CD4-positive, alpha-beta memory T cell (primary cell): ENCODE results near the gene PGK1. TPM values are rescaled to one million over a fixed set of nuclear protein-coding genes. Genes with fewer than 3 reads are reported as not detected.

Experiments
- CTCF ChIA-PET: fragments of 350-600 bp; sonication (Branson Sonifier 250); formaldehyde crosslinking; loops from one replicate; lab custom pipeline; 2021; ENCODE audit warnings: inconsistent platforms; ENCODE audit not compliant: partially characterized antibody; lab: Charles Lee
- POLR2A ChIA-PET: fragments of 350-600 bp; sonication (Branson Sonifier 250); formaldehyde crosslinking; loops from one replicate; lab custom pipeline; 2021; ENCODE audit not compliant: partially characterized antibody; lab: Charles Lee
- DNase-seq, 5 donors: peaks; one replicate each; pipeline versions ENCODE4 v3.0.0 to v3.0.0-alpha.2; 2020 to 2022; ENCODE audit warnings: mixed read lengths in 1 of 5
- H3K27ac ChIP-seq: one replicate; pipeline ENCODE4 v1.7.0; 2013; ENCODE audit warnings: low read depth, low read length
- H3K27me3 ChIP-seq: 2 replicates; pipeline ENCODE4 v1.7.0; 2013; ENCODE audit warnings: mild to moderate bottlenecking, low read length, moderate library complexity; ENCODE audit not compliant: insufficient read depth
- H3K36me3 ChIP-seq: 2 replicates; pipeline ENCODE4 v1.7.0; 2013; ENCODE audit warnings: mild to moderate bottlenecking, low read length, moderate library complexity; ENCODE audit not compliant: insufficient read depth
- H3K4me1 ChIP-seq: 2 replicates; pipeline ENCODE4 v1.7.0; 2013; ENCODE audit warnings: mild to moderate bottlenecking, low read length, moderate library complexity; ENCODE audit not compliant: insufficient read depth
- H3K4me3 ChIP-seq, 2 donors: one replicate each; pipeline ENCODE4 v1.7.0; 2013; ENCODE audit warnings: low read length in 2 of 2, mild to moderate bottlenecking in 1 of 2
- H3K9me3 ChIP-seq, 2 donors: one replicate each; pipeline ENCODE4 v1.7.0; 2013; ENCODE audit warnings: low read length in 2 of 2, control low read depth in 1 of 2; ENCODE audit not compliant: control insufficient read depth in 1 of 2
- H3K27ac Mint-ChIP-seq, 7 donors: one replicate each; pipeline ENCODE4 v1.8.0; 2020 to 2021; ENCODE audit warnings: mixed read lengths in 7 of 7, mild to moderate bottlenecking in 6 of 7, inconsistent platforms in 3 of 7, moderate library complexity in 3 of 7
- H3K27me3 Mint-ChIP-seq, 2 donors: one replicate each; pipeline ENCODE4 v1.8.0; 2020 to 2021; ENCODE audit warnings: mixed read lengths in 2 of 2
- H3K36me3 Mint-ChIP-seq, 2 donors: one replicate each; pipeline ENCODE4 v1.8.0; 2020 to 2021; ENCODE audit warnings: mixed read lengths in 2 of 2, inconsistent platforms in 1 of 2, mild to moderate bottlenecking in 1 of 2
- H3K4me1 Mint-ChIP-seq, 4 donors: one replicate each; pipeline ENCODE4 v1.8.0; 2020 to 2021; ENCODE audit warnings: mixed read lengths in 4 of 4, mild to moderate bottlenecking in 1 of 4
- H3K4me3 Mint-ChIP-seq, 8 donors: one replicate each; pipeline ENCODE4 v1.8.0; 2020 to 2021; ENCODE audit warnings: mixed read lengths in 8 of 8, mild to moderate bottlenecking in 7 of 8, moderate library complexity in 6 of 8, inconsistent platforms in 3 of 8
- H3K9me3 Mint-ChIP-seq, 8 donors: one replicate each; pipeline ENCODE4 v1.8.0; 2020 to 2021; ENCODE audit warnings: mixed read lengths in 8 of 8, mild to moderate bottlenecking in 5 of 8, inconsistent platforms in 3 of 8, moderate library complexity in 1 of 8
- intact Hi-C: fragments of 100-400 bp; cut with micrococcal nuclease; formaldehyde crosslinking; loops from one replicate; pipeline ENCODE4 v1.15.1; 2023
- polyA plus RNA-seq, 2 donors: library from polyadenylated mRNA; unstranded; fragments of 300-500 nt; fragmentation: Illumina TruSeq; gene quantifications; one replicate each; pipeline ENCODE4 v1.2.3, GENCODE V29; 2021
- total RNA-seq, 2 experiments: library from RNA; stranded (reverse); gene quantifications; one replicate each; pipeline ENCODE4 v1.2.3, GENCODE V29; 2021

The PGK1 gene
- total and polyA plus RNA-seq, 4 experiments from 2014 or later, result 205 to 867 (median 335) TPM

- Mint-ChIP-seq H3K27me3 (no peaks in the 10 kb centered on the region), H3K4me3 (no peak overlapping the region), H3K4me1 (peaks cover 4 to 10% (median 7%) of the 10 kb centered on the region in 4 donors), H3K9me3 (peaks cover 0 to 1% (median 0%) of the 10 kb centered on the region in 8 donors), H3K27ac (no peak overlapping the region), H3K36me3 (no peaks in the 10 kb centered on the region)
- CTCF ChIA-PET, result interaction anchor here (1.1 to 1.2 kb wide), 2 partner anchors 35 to 390 kb away, joined by 3 read pairs; no protein-coding TSS in a partner anchor
- H3K4me1 ChIP-seq, result no peaks in the 10 kb centered on the region
- DNase-seq, result no peak
- POLR2A ChIA-PET, result no interaction called here
- no peaks in the 10 kb centered on the region for H3K36me3 ChIP-seq
- H3K4me3 ChIP-seq, result no peak overlapping the region
- no peaks in the 10 kb centered on the region for H3K27me3 ChIP-seq
- H3K9me3 ChIP-seq, result no peaks in the 10 kb centered on the region
- no peak overlapping the region for H3K27ac ChIP-seq
- intact Hi-C loops, result no loop called here
Measured at GRCh38 chrX:78165425-78165824, 61.4 kb downstream of the PGK1 start.

GRCh38 chrX:78168065-78168464 is 64.0 kb downstream of the PGK1 start:
- intact Hi-C loops, result no loop called here
- Histone ChIP-seq H3K27ac (no peak overlapping the region), H3K4me3 (no peak overlapping the region), H3K4me1 (no peaks in the 10 kb centered on the region), H3K9me3 (no peaks in the 10 kb centered on the region), H3K36me3 (no peaks in the 10 kb centered on the region), H3K27me3 (no peaks in the 10 kb centered on the region)
- peaks cover 0 to 3% (median under 1%) of the 10 kb centered on the region in 4 donors for H3K4me1 Mint-ChIP-seq
- H3K27ac Mint-ChIP-seq, result peak overlapping the region in 2 of 7 donors; percentile 6 to 29
- no peaks in the 10 kb centered on the region for H3K9me3 Mint-ChIP-seq
- CTCF ChIA-PET, result no interaction called here
- H3K4me3 Mint-ChIP-seq, result no peak overlapping the region
- no peaks in the 10 kb centered on the region for H3K36me3 Mint-ChIP-seq
- no peaks in the 10 kb centered on the region for H3K27me3 Mint-ChIP-seq
- POLR2A ChIA-PET, result interaction anchor here (0.6 kb wide), 1 partner anchor 37 kb away, joined by 3 read pairs; no protein-coding TSS in a partner anchor
- DNase-seq, result no peak

Other genes with a start within 250 kb of the PGK1 start
- 10 to 100 TPM; 38.6 to 38.8 TPM for gene MAGT1, start 208.8 kb upstream of the PGK1 start, total RNA-seq
- gene MAGT1, start 208.8 kb upstream of the PGK1 start, polyA plus RNA-seq, result 10 to 100 TPM; 29.5 to 52.7 TPM
- gene COX7B, start 204.8 kb upstream of the PGK1 start, total RNA-seq, result 100 to 1,000 TPM; 115 to 126 TPM
- 100 to 1,000 TPM; 382 to 658 TPM for gene COX7B, start 204.8 kb upstream of the PGK1 start, polyA plus RNA-seq
- gene ATP7A, start 193.6 kb upstream of the PGK1 start, total RNA-seq, result 10 to 100 TPM; 15.3 to 16.8 TPM
- gene ATP7A, start 193.6 kb upstream of the PGK1 start, polyA plus RNA-seq, result 1 to 10 TPM; 3.2 to 6.5 TPM
- not detected for gene PGAM4, start 134.6 kb upstream of the PGK1 start, total RNA-seq
- under 1 TPM in 1 of 2 donors, not detected in 1; 0.45 TPM for gene PGAM4, start 134.6 kb upstream of the PGK1 start, polyA plus RNA-seq
- 10 to 100 TPM; 23.6 to 28.3 TPM for gene TAF9B, start 35.4 kb downstream of the PGK1 start, total RNA-seq
- gene TAF9B, start 35.4 kb downstream of the PGK1 start, polyA plus RNA-seq, result 10 to 100 TPM; 27.1 to 32.8 TPM
- gene CYSLTR1, start 223.4 kb downstream of the PGK1 start, total RNA-seq, result 10 to 100 TPM; 29.4 to 31.2 TPM
- gene CYSLTR1, start 223.4 kb downstream of the PGK1 start, polyA plus RNA-seq, result 10 to 100 TPM; 16.9 to 26.9 TPM